IPS-18a (cell line): Measurements from ENCODE around the gene CHD6.
"Not testable (repeated sequence)": the region's sequence is repeated elsewhere in the genome, so short reads cannot be mapped to it uniquely, and the experiment has no call there.

Experiments
- H3K27ac ChIP-seq: one replicate; pipeline ENCODE4 v1.5.1; 2013; ENCODE audit warnings: low read length
- H3K27me3 ChIP-seq: one replicate; pipeline ENCODE4 v1.6.1; 2013; ENCODE audit warnings: mild to moderate bottlenecking, low read length; ENCODE audit not compliant: control insufficient read depth, insufficient read depth
- H3K36me3 ChIP-seq: one replicate; pipeline ENCODE4 v1.6.1; 2013; ENCODE audit warnings: low read depth, low read length; ENCODE audit not compliant: control insufficient read depth
- H3K4me1 ChIP-seq: one replicate; pipeline ENCODE4 v1.6.1; 2013; ENCODE audit warnings: low read depth, low read length; ENCODE audit not compliant: control insufficient read depth
- H3K4me3 ChIP-seq: one replicate; pipeline ENCODE4 v1.5.1; 2013; ENCODE audit warnings: low read length
- H3K9ac ChIP-seq: one replicate; pipeline ENCODE4 v1.6.1; 2013; ENCODE audit warnings: mild to moderate bottlenecking, low read length, moderate library complexity
- H3K9me3 ChIP-seq: one replicate; pipeline ENCODE4 v1.6.1; 2013; ENCODE audit warnings: low read depth, low read length; ENCODE audit not compliant: control insufficient read depth

Gene CHD6

GRCh38 chr20:41553142-41553879 is 64.9 kb downstream of the CHD6 start:
- no peaks in the 10 kb centered on the region for H3K27me3 ChIP-seq
- no peaks in the 10 kb centered on the region for H3K36me3 ChIP-seq
- H3K4me1 ChIP-seq, result no peaks in the 10 kb centered on the region
- no peak overlapping the region for H3K9ac ChIP-seq
- H3K9me3 ChIP-seq, result no peaks in the 10 kb centered on the region
- no peak overlapping the region for H3K4me3 ChIP-seq
- no peak overlapping the region for H3K27ac ChIP-seq

GRCh38 chr20:41552295-41553068 is 65.7 kb downstream of the CHD6 start:
- H3K27me3 ChIP-seq, result no peaks in the 10 kb centered on the region
- no peak overlapping the region for H3K9ac ChIP-seq
- H3K4me3 ChIP-seq, result no peak overlapping the region
- H3K27ac ChIP-seq, result no peak overlapping the region
- no peaks in the 10 kb centered on the region for H3K9me3 ChIP-seq
- peaks cover 3% of the 10 kb centered on the region for H3K4me1 ChIP-seq
- H3K36me3 ChIP-seq, result no peaks in the 10 kb centered on the region

DNA sequence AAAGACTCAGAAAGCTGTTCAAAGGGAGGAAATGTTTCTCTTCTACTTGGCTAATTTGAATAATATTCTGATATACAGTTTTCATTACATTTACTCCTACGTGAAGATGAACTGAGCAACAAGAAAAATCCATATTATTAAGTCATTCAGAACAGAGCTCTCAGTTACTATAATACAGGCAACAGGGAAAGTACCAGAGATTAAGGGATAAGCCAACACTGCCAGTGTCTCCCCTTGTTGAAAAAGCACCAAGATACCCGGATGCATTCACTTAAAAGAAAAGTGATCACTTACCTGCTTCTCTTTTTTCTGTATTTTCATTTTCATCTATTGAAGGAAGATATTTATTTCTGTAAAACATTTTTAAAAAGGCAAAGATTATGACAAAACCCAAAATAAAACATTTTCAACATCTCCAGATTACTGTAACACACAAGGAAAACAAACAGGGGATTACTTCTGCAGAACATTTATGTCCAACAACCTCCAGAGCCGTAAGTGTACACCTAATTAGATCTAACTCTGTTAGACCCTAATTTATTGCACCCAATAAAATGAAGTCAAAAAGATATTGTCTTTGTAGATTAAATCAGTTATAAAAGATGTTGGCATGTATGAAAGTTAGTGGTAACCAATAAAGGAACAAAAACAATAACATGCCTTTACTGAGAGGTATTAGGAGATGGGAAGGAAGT is 67.0 kb downstream of the CHD6 start:
- Histone ChIP-seq H3K9ac (no peak overlapping the region), H3K4me3 (no peak overlapping the region), H3K36me3 (no peaks in the 10 kb centered on the region), H3K9me3 (no peaks in the 10 kb centered on the region), H3K4me1 (peaks cover 6% of the 10 kb centered on the region), H3K27me3 (no peaks in the 10 kb centered on the region), H3K27ac (no peak overlapping the region)

GRCh38 chr20:41547221-41547620 is 71.0 kb downstream of the CHD6 start:
- H3K9ac ChIP-seq, result no peak overlapping the region
- peaks cover 6% of the 10 kb centered on the region for H3K4me1 ChIP-seq
- H3K27ac ChIP-seq, result no peak overlapping the region
- H3K9me3 ChIP-seq, result no peaks in the 10 kb centered on the region
- no peaks in the 10 kb centered on the region for H3K36me3 ChIP-seq
- H3K4me3 ChIP-seq, result no peak overlapping the region
- H3K27me3 ChIP-seq, result no peaks in the 10 kb centered on the region

GRCh38 chr20:41546535-41546934 is 71.6 kb downstream of the CHD6 start:
- Histone ChIP-seq H3K9ac (no peak overlapping the region), H3K9me3 (no peaks in the 10 kb centered on the region), H3K36me3 (no peaks in the 10 kb centered on the region), H3K4me1 (peaks cover 6% of the 10 kb centered on the region), H3K27ac (no peak overlapping the region), H3K4me3 (no peak overlapping the region), H3K27me3 (no peaks in the 10 kb centered on the region)

- Histone ChIP-seq H3K9me3 (no peaks in the 10 kb centered on the region), H3K27me3 (no peaks in the 10 kb centered on the region), H3K27ac (no peak overlapping the region), H3K4me3 (no peak overlapping the region), H3K36me3 (peaks cover 6% of the 10 kb centered on the region), H3K9ac (no peak overlapping the region), H3K4me1 (peaks cover 6% of the 10 kb centered on the region)
These were observed 73.7 kb downstream of the CHD6 start for GRCh38 chr20:41544472-41544871.

GRCh38 chr20:41540918-41541317 is 77.3 kb downstream of the CHD6 start:
- H3K4me1 ChIP-seq, result no peaks in the 10 kb centered on the region
- H3K36me3 ChIP-seq, result peaks cover 9% of the 10 kb centered on the region
- no peak overlapping the region for H3K9ac ChIP-seq
- no peak overlapping the region for H3K4me3 ChIP-seq
- H3K27me3 ChIP-seq, result no peaks in the 10 kb centered on the region
- H3K9me3 ChIP-seq, result peaks cover 9% of the 10 kb centered on the region
- H3K27ac ChIP-seq, result no peak overlapping the region

- Histone ChIP-seq H3K4me3 (no peak overlapping the region), H3K9me3 (peaks cover 9% of the 10 kb centered on the region), H3K27me3 (no peaks in the 10 kb centered on the region), H3K27ac (no peak overlapping the region), H3K4me1 (no peaks in the 10 kb centered on the region), H3K36me3 (peaks cover 9% of the 10 kb centered on the region), H3K9ac (no peak overlapping the region)
These were observed 77.7 kb downstream of the CHD6 start for GRCh38 chr20:41540459-41540858.

DNA sequence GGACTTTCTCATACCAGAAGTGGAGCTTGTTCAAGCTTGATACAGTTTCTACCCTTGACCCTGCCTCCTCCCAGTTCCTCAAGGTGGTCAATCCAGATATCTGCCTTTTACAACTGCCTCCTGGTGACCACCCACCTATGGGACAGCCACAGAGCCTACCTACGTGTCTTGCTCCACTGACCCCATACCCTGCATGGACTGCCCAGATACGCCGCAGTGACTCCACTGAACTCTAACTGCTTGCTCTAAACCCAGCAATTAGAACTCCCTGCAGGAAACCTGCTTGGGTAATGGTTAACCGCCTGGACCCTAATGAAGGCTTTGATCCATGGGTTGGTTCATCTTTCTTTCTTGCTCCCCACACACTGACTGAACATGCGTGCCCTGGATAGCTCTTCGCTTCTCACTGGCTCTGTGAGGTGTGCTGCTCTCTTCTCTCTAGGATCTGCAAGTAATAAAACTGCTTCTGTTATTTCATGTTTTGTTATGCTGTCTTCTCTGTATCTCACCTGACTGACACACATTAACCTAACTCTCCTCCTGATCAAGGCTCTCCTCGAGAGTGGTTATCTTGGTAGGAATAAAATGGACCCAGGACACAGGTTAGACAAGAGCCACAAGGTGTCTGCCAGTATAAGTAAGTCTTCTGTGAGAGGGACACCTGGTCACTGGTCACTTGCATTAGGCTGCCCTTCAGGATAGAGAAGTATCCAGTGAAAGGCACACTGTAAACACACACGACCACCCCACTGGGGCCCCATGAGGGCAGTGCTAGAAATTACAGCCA is 79.2 kb downstream of the CHD6 start:
- Histone ChIP-seq H3K4me1 (no peaks in the 10 kb centered on the region), H3K9ac (no peak overlapping the region), H3K9me3 (peaks cover 9% of the 10 kb centered on the region), H3K4me3 (no peak overlapping the region), H3K36me3 (peaks cover 9% of the 10 kb centered on the region), H3K27ac (no peak overlapping the region), H3K27me3 (no peaks in the 10 kb centered on the region)

- Histone ChIP-seq H3K36me3 (peaks cover 14% of the 10 kb centered on the region), H3K9me3 (peaks cover 9% of the 10 kb centered on the region), H3K9ac (no peak overlapping the region), H3K27me3 (no peaks in the 10 kb centered on the region), H3K4me1 (no peaks in the 10 kb centered on the region), H3K4me3 (no peak overlapping the region), H3K27ac (no peak overlapping the region)
These were observed 80.3 kb downstream of the CHD6 start for GRCh38 chr20:41537865-41538264.

DNA sequence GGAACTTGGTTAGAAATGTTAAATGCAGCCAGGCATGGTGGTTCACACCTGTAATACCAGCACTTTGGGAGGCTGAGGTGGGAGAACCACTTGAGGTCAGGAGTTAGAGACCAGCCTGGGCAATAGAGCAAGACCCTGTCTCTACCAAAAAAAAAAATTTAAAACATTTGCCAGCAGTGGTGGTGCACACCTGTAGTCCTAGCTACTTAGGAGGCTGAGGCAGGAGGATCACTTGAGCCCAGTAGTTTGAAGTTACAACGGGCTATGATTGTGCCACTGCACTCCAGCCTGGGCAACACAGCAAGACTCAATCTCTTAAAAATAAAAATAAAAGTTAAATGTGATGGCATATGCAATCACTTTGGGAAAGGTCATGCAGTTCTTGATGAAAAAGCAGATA is 82.6 kb downstream of the CHD6 start:
- not testable (repeated sequence) for H3K4me3 ChIP-seq, H3K27me3 ChIP-seq, H3K9ac ChIP-seq, H3K27ac ChIP-seq, H3K9me3 ChIP-seq, H3K4me1 ChIP-seq
- H3K36me3 ChIP-seq, result peaks cover 23% of the 10 kb centered on the region
